GM18511 (cell line): ENCODE results near the gene INPP5J.
"Not testable (repeated sequence)": the region's sequence is repeated elsewhere in the genome, so short reads cannot be mapped to it uniquely, and the experiment has no call there.

ENCODE experiments used
- ATAC-seq: cut with Tn5 transposase; IDR thresholded peaks from one replicate; pipeline ENCODE4 v1.9.1; 2021; ENCODE audit warnings: mild to moderate bottlenecking, moderate library complexity; ENCODE audit not compliant: unreplicated experiment

Gene INPP5J

GRCh38 chr22:31144223-31144622 lies 21.5 kb downstream of the INPP5J start:
- ATAC-seq: no peak

GRCh38 chr22:31148488-31148887 lies 25.7 kb downstream of the INPP5J start:
- ATAC-seq: no peak

- no peak for ATAC-seq
These were observed 26.3 kb downstream of the INPP5J start for GRCh38 chr22:31148953-31149627.

- no peak for ATAC-seq
These were observed 27.8 kb downstream of the INPP5J start for GRCh38 chr22:31150615-31151014.

- ATAC-seq: no peak
These were observed 29.1 kb downstream of the INPP5J start for GRCh38 chr22:31151872-31152271.

- ATAC-seq: no peak
These were observed 30.6 kb downstream of the INPP5J start for GRCh38 chr22:31153357-31153756.

GRCh38 chr22:31154975-31155374 lies 32.2 kb downstream of the INPP5J start:
- ATAC-seq: no peak

- no peak for ATAC-seq
These were observed 32.7 kb downstream of the INPP5J start for GRCh38 chr22:31155422-31155821.

GRCh38 chr22:31160328-31160978 lies 37.7 kb downstream of the INPP5J start:
- ATAC-seq: peak; percentile 36

- no peak for ATAC-seq
These were observed 38.6 kb downstream of the INPP5J start for GRCh38 chr22:31161386-31161785.

GRCh38 chr22:31162015-31162765 lies 39.4 kb downstream of the INPP5J start:
- ATAC-seq: no peak

- no peak for ATAC-seq
These were observed 48.2 kb downstream of the INPP5J start for GRCh38 chr22:31170971-31171370.

GRCh38 chr22:31171734-31172133 lies 49.0 kb downstream of the INPP5J start:
- ATAC-seq: not testable (repeated sequence)

- no peak for ATAC-seq
These were observed 50.8 kb downstream of the INPP5J start for GRCh38 chr22:31173386-31174145.

GRCh38 chr22:31176923-31177322 lies 54.2 kb downstream of the INPP5J start:
- ATAC-seq: no peak

GRCh38 chr22:31177420-31178162 lies 54.8 kb downstream of the INPP5J start:
- ATAC-seq: no peak

GRCh38 chr22:31178859-31179258 lies 56.1 kb downstream of the INPP5J start:
- no peak for ATAC-seq

GRCh38 chr22:31179345-31179744 lies 56.6 kb downstream of the INPP5J start:
- no peak for ATAC-seq

- no peak for ATAC-seq
These were observed 61.2 kb downstream of the INPP5J start for GRCh38 chr22:31184015-31184414.
